OCI-LY1 (cell line): Measurements from ENCODE around the gene CKMT2.

Source experiments
- H2AFZ ChIP-seq: fragments of 200-600 bp; sonication (generic), shearing (Covaris generic); 2 replicates; pipeline ENCODE4 v1.6.0; 2014; ENCODE audit warnings: antibody characterized with exemption, mild to moderate bottlenecking, low read length
- H3F3A ChIP-seq: fragments of 200-600 bp; sonication (generic), shearing (Covaris generic); 2 replicates; pipeline ENCODE4 v1.6.0; 2014; ENCODE audit warnings: mild to moderate bottlenecking, antibody characterized with exemption, low read length, moderate library complexity; ENCODE audit not compliant: insufficient read depth
- H3K27ac ChIP-seq: fragments of 200-600 bp; sonication (generic); 2 replicates; pipeline ENCODE4 v1.5.1; 2014; ENCODE audit warnings: low read length, mixed run types, mild to moderate bottlenecking, low read depth; ENCODE audit not compliant: poor library complexity, severe bottlenecking
- H3K27me3 ChIP-seq: fragments of 200-600 bp; sonication (generic); 2 replicates; pipeline ENCODE4 v1.6.0; 2014; ENCODE audit warnings: antibody characterized with exemption, mild to moderate bottlenecking, low read length, moderate library complexity; ENCODE audit not compliant: insufficient read depth
- H3K36me3 ChIP-seq: fragments of 200-600 bp; sonication (generic); 2 replicates; pipeline ENCODE4 v1.6.1; 2014; ENCODE audit warnings: mild to moderate bottlenecking, antibody characterized with exemption, low read length, moderate library complexity, mixed read lengths; ENCODE audit not compliant: insufficient read depth
- H3K4me1 ChIP-seq: fragments of 200-600 bp; sonication (generic); 2 replicates; pipeline ENCODE4 v1.5.1; 2014; ENCODE audit warnings: mild to moderate bottlenecking, low read length, moderate library complexity; ENCODE audit not compliant: insufficient read depth, severe bottlenecking
- H3K4me2 ChIP-seq: fragments of 200-600 bp; sonication (generic), shearing (Covaris generic); 2 replicates; pipeline ENCODE4 v1.6.1; 2014; ENCODE audit warnings: low read length
- H3K4me3 ChIP-seq: fragments of 200-600 bp; sonication (generic); 2 replicates; pipeline ENCODE4 v1.5.1; 2014; ENCODE audit warnings: low read length, low read depth, mild to moderate bottlenecking, mixed read lengths; ENCODE audit not compliant: poor library complexity, severe bottlenecking
- H3K79me2 ChIP-seq: fragments of 200-600 bp; shearing (Covaris generic); 2 replicates; pipeline ENCODE4 v1.6.1; 2016; ENCODE audit warnings: mixed run types, low read length, mixed read lengths; ENCODE audit not compliant: insufficient read depth
- H3K9ac ChIP-seq: fragments of 200-600 bp; sonication (generic), shearing (Covaris generic); 2 replicates; pipeline ENCODE4 v1.6.1; 2014; ENCODE audit warnings: mild to moderate bottlenecking, low read length, mixed read lengths
- H3K9me2 ChIP-seq: fragments of 200-600 bp; sonication (generic), shearing (Covaris generic); 2 replicates; pipeline ENCODE4 v1.6.1; 2014; ENCODE audit warnings: low read depth, mild to moderate bottlenecking, low read length, mixed read lengths
- H3K9me3 ChIP-seq: fragments of 200-600 bp; shearing (Covaris generic); 2 replicates; pipeline ENCODE4 v1.6.1; 2014; ENCODE audit warnings: low read length, mixed read lengths
- H4K20me1 ChIP-seq: fragments of 200-600 bp; sonication (generic), shearing (Covaris generic); 2 replicates; pipeline ENCODE4 v1.6.0; 2016; ENCODE audit warnings: mild to moderate bottlenecking, low read length; ENCODE audit not compliant: insufficient read depth
- EZH2 ChIP-seq: fragments of 200-600 bp; sonication (generic), shearing (Covaris generic); IDR thresholded peaks from 2 replicates; pipeline ENCODE4 v1.8.0; 2017; ENCODE audit warnings: borderline replicate concordance, mixed run types, mild to moderate bottlenecking, antibody characterized with exemption, low read length, moderate library complexity, mixed read lengths
- TF ChIP-seq, protein P1 (sequence below): fragments of 200-600 bp; sonication (generic), shearing (Covaris generic); IDR thresholded peaks from 2 replicates; pipeline ENCODE4 v1.5.1; 2017; ENCODE audit warnings: mild to moderate bottlenecking, antibody characterized with exemption, low read length, moderate library complexity, mixed read lengths

Gene CKMT2

DNA sequence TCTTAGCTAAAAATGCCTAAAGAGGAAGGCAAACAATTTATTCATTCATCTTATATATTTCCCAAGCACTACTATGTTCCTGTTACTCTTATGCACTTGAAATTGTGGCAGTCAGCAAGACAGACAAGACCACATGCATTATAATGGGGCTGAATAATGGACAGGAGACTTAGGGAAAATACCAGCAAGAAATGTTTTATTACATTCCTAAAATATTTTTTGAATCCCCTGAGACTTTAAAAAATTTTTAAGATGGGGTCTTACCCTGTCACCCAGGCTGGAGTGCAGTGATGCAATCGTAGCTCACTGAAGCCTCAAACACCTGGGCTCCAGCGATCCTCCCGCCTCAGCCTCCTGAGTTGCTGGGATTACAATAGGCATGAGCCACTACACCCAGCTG is 81.5 kb downstream of the CKMT2 start:
- no peaks in the 10 kb centered on the region for H3F3A ChIP-seq
- H3K36me3 ChIP-seq: peaks cover 39% of the 10 kb centered on the region
- no peaks in the 10 kb centered on the region for H3K4me1 ChIP-seq
- H3K4me3 ChIP-seq: no peak overlapping the region
- H2AFZ ChIP-seq: no peak overlapping the region
- TF ChIP-seq, protein P1, sequence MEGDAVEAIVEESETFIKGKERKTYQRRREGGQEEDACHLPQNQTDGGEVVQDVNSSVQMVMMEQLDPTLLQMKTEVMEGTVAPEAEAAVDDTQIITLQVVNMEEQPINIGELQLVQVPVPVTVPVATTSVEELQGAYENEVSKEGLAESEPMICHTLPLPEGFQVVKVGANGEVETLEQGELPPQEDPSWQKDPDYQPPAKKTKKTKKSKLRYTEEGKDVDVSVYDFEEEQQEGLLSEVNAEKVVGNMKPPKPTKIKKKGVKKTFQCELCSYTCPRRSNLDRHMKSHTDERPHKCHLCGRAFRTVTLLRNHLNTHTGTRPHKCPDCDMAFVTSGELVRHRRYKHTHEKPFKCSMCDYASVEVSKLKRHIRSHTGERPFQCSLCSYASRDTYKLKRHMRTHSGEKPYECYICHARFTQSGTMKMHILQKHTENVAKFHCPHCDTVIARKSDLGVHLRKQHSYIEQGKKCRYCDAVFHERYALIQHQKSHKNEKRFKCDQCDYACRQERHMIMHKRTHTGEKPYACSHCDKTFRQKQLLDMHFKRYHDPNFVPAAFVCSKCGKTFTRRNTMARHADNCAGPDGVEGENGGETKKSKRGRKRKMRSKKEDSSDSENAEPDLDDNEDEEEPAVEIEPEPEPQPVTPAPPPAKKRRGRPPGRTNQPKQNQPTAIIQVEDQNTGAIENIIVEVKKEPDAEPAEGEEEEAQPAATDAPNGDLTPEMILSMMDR: no peak
- no peak for TF ChIP-seq EZH2
- H4K20me1 ChIP-seq: no peaks in the 10 kb centered on the region
- no peaks in the 10 kb centered on the region for H3K79me2 ChIP-seq
- H3K9me3 ChIP-seq: no peaks in the 10 kb centered on the region
- no peaks in the 10 kb centered on the region for H3K27me3 ChIP-seq
- H3K9ac ChIP-seq: no peak overlapping the region
- H3K27ac ChIP-seq: no peak overlapping the region
- no peak overlapping the region for H3K4me2 ChIP-seq
- H3K9me2 ChIP-seq: no peaks in the 10 kb centered on the region

GRCh38 chr5:81315336-81315735 is 82.2 kb downstream of the CKMT2 start:
- Histone ChIP-seq H4K20me1 (no peaks in the 10 kb centered on the region), H3K9me3 (no peaks in the 10 kb centered on the region), H3K27ac (no peak overlapping the region), H3K9me2 (no peaks in the 10 kb centered on the region), H3K4me1 (no peaks in the 10 kb centered on the region), H3K27me3 (no peaks in the 10 kb centered on the region), H3F3A (no peaks in the 10 kb centered on the region), H3K4me3 (no peak overlapping the region), H3K36me3 (peaks cover 35% of the 10 kb centered on the region), H3K79me2 (no peaks in the 10 kb centered on the region), H3K9ac (no peak overlapping the region), H3K4me2 (no peak overlapping the region), H2AFZ (no peak overlapping the region)
- TF ChIP-seq, protein P1: no peak
- no peak for TF ChIP-seq EZH2

DNA sequence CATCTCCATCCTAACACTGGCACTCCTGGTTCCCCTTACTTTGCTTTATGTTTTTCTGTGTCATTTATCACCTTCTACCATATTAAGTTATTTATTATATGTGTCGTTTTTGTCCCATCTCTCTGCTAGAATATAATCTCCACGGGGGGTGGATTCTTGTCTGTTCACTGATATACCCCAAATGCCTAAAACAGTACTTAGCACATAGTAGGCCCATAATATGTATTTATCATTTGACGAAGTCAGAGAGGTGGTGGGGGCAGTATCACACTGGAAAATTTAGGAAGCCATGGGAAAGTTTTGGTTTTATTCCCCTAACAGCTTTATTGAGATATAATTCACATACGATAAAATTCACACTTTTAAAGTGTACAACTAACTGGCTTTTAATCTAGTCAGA is 82.7 kb downstream of the CKMT2 start:
- H3K36me3 ChIP-seq: peaks cover 30% of the 10 kb centered on the region
- H3K4me2 ChIP-seq: no peak overlapping the region
- no peaks in the 10 kb centered on the region for H3K9me3 ChIP-seq
- no peak overlapping the region for H3K9ac ChIP-seq
- no peaks in the 10 kb centered on the region for H4K20me1 ChIP-seq
- H3K4me3 ChIP-seq: no peak overlapping the region
- H3K9me2 ChIP-seq: no peaks in the 10 kb centered on the region
- no peaks in the 10 kb centered on the region for H3K27me3 ChIP-seq
- H2AFZ ChIP-seq: no peak overlapping the region
- no peak for TF ChIP-seq EZH2
- TF ChIP-seq, protein P1: no peak
- H3K79me2 ChIP-seq: no peaks in the 10 kb centered on the region
- no peaks in the 10 kb centered on the region for H3K4me1 ChIP-seq
- H3F3A ChIP-seq: no peaks in the 10 kb centered on the region
- no peak overlapping the region for H3K27ac ChIP-seq
